Measurements from ENCODE around the gene FAM24A. TPM values are rescaled to one million over a fixed set of nuclear protein-coding genes. Genes with fewer than 3 reads are reported as not detected.
"Not testable (repeated sequence)": the region's sequence is repeated elsewhere in the genome, so short reads cannot be mapped to it uniquely, and the experiment has no call there.

Gene FAM24A
- total RNA-seq, 2 experiments from 2014 or later = not detected

- H3K27me3 Mint-ChIP-seq = no peaks in the 10 kb centered on the region
- no peaks in the 10 kb centered on the region for H3K9me3 Mint-ChIP-seq
- POLR2A ChIA-PET = interaction anchor here (0.7 to 1.0 kb wide), 5 partner anchors 74 to 274 kb away, joined by 3 to 6 read pairs (median 3); partner anchors contain the start of genes BUB3 and C10orf88
- DNase-seq (peak; percentile 91), ATAC-seq (ENCODE audit: low read depth) (peak; percentile 93)
- H3K36me3 Mint-ChIP-seq = peaks cover 46% of the 10 kb centered on the region
- H3K27ac Mint-ChIP-seq = peak within 1 kb of the TSS; percentile 94
- H3K4me3 Mint-ChIP-seq = peak within 1 kb of the TSS; percentile 91
- H3K4me1 Mint-ChIP-seq = peaks cover 39% of the 10 kb centered on the region
These were observed 30.8 kb upstream of the FAM24A start, which contains the start of gene FAM24B for GRCh38 chr10:122879339-122880273. TSS of gene FAM24B (minus strand) at chr10:122879581. CDS start at chr10:122850515, 29,066 bp downstream.

GRCh38 chr10:122882766-122883165 is 27.6 kb upstream of the FAM24A start:
- H3K4me1 Mint-ChIP-seq = peaks cover 28% of the 10 kb centered on the region
- H3K36me3 Mint-ChIP-seq = peaks cover 35% of the 10 kb centered on the region
- POLR2A ChIA-PET = no interaction called here
- H3K4me3 Mint-ChIP-seq = no peak overlapping the region
- no peaks in the 10 kb centered on the region for H3K27me3 Mint-ChIP-seq
- ATAC-seq (ENCODE audit: low read depth) (no peak), DNase-seq (no peak)
- no peaks in the 10 kb centered on the region for H3K9me3 Mint-ChIP-seq
- H3K27ac Mint-ChIP-seq = no peak overlapping the region

- Mint-ChIP-seq H3K27me3 (no peaks in the 10 kb centered on the region), H3K4me1 (peaks cover 16% of the 10 kb centered on the region), H3K4me3 (no peak overlapping the region), H3K9me3 (no peaks in the 10 kb centered on the region), H3K36me3 (peaks cover 33% of the 10 kb centered on the region), H3K27ac (no peak overlapping the region)
- DNase-seq (no peak), ATAC-seq (ENCODE audit: low read depth) (no peak)
- POLR2A ChIA-PET = no interaction called here
These were observed 26.2 kb upstream of the FAM24A start for GRCh38 chr10:122884166-122884565.

- peaks cover 3% of the 10 kb centered on the region for H3K9me3 Mint-ChIP-seq
- ATAC-seq (ENCODE audit: low read depth) (no peak), DNase-seq (no peak)
- H3K4me3 Mint-ChIP-seq = peak overlapping the region; percentile 54
- peak overlapping the region; percentile 48 for H3K27ac Mint-ChIP-seq
- no peaks in the 10 kb centered on the region for H3K27me3 Mint-ChIP-seq
- POLR2A ChIA-PET = no interaction called here
- peaks cover 6% of the 10 kb centered on the region for H3K4me1 Mint-ChIP-seq
- peaks cover 13% of the 10 kb centered on the region for H3K36me3 Mint-ChIP-seq
These were observed 16.0 kb upstream of the FAM24A start for GRCh38 chr10:122894261-122894944.

GRCh38 chr10:122903861-122904260 is 6.5 kb upstream of the FAM24A start:
- H3K9me3 Mint-ChIP-seq; H3K4me1 Mint-ChIP-seq; ATAC-seq (ENCODE audit: low read depth); POLR2A ChIA-PET; DNase-seq; H3K27ac Mint-ChIP-seq; H3K36me3 Mint-ChIP-seq; H3K4me3 Mint-ChIP-seq: not testable (repeated sequence)
- peaks cover 20% of the 10 kb centered on the region for H3K27me3 Mint-ChIP-seq

GRCh38 chr10:122911889-122912484 is 1.6 kb downstream of the FAM24A start:
- peak; percentile 80 for DNase-seq
- POLR2A ChIA-PET = no interaction called here
- Mint-ChIP-seq H3K9me3 (no peaks in the 10 kb centered on the region), H3K27me3 (peaks cover 3% of the 10 kb centered on the region), H3K36me3 (no peaks in the 10 kb centered on the region), H3K27ac (no peak overlapping the region), H3K4me3 (no peak overlapping the region), H3K4me1 (no peaks in the 10 kb centered on the region)
- ATAC-seq (ENCODE audit: low read depth) = peak; percentile 78

- H3K27me3 Mint-ChIP-seq = no peaks in the 10 kb centered on the region
- H3K27ac Mint-ChIP-seq = no peak overlapping the region
- H3K9me3 Mint-ChIP-seq = no peaks in the 10 kb centered on the region
- no peak for ATAC-seq (ENCODE audit: low read depth)
- DNase-seq = no peak
- POLR2A ChIA-PET = no interaction called here
- no peak overlapping the region for H3K4me3 Mint-ChIP-seq
- H3K4me1 Mint-ChIP-seq = no peaks in the 10 kb centered on the region
- H3K36me3 Mint-ChIP-seq = no peaks in the 10 kb centered on the region
These were observed 5.3 kb downstream of the FAM24A start for GRCh38 chr10:122915700-122916099.

GRCh38 chr10:122930140-122930539 is 19.7 kb downstream of the FAM24A start:
- H3K4me1 Mint-ChIP-seq = no peaks in the 10 kb centered on the region
- DNase-seq = no peak
- H3K27me3 Mint-ChIP-seq = no peaks in the 10 kb centered on the region
- no peak overlapping the region for H3K4me3 Mint-ChIP-seq
- H3K36me3 Mint-ChIP-seq = peaks cover 10% of the 10 kb centered on the region
- POLR2A ChIA-PET = no interaction called here
- H3K27ac Mint-ChIP-seq = no peak overlapping the region
- H3K9me3 Mint-ChIP-seq = no peaks in the 10 kb centered on the region
- no peak for ATAC-seq (ENCODE audit: low read depth)

GRCh38 chr10:122931088-122931906 is 20.9 kb downstream of the FAM24A start:
- POLR2A ChIA-PET = no interaction called here
- Mint-ChIP-seq H3K9me3 (no peaks in the 10 kb centered on the region), H3K4me3 (no peak overlapping the region), H3K27ac (no peak overlapping the region), H3K4me1 (no peaks in the 10 kb centered on the region), H3K36me3 (peaks cover 15% of the 10 kb centered on the region), H3K27me3 (no peaks in the 10 kb centered on the region)
- no peak for DNase-seq
- ATAC-seq (ENCODE audit: low read depth) = no peak

GRCh38 chr10:122939133-122939855 is 28.9 kb downstream of the FAM24A start:
- H3K36me3 Mint-ChIP-seq = peaks cover 35% of the 10 kb centered on the region
- no peak overlapping the region for H3K4me3 Mint-ChIP-seq
- no peaks in the 10 kb centered on the region for H3K9me3 Mint-ChIP-seq
- ATAC-seq (ENCODE audit: low read depth) = no peak
- DNase-seq = no peak
- no peaks in the 10 kb centered on the region for H3K4me1 Mint-ChIP-seq
- POLR2A ChIA-PET = no interaction called here
- no peaks in the 10 kb centered on the region for H3K27me3 Mint-ChIP-seq
- H3K27ac Mint-ChIP-seq = no peak overlapping the region

- Mint-ChIP-seq H3K36me3 (peaks cover 32% of the 10 kb centered on the region), H3K27me3 (no peaks in the 10 kb centered on the region), H3K9me3 (no peaks in the 10 kb centered on the region), H3K4me3 (no peak overlapping the region), H3K4me1 (no peaks in the 10 kb centered on the region), H3K27ac (no peak overlapping the region)
- DNase-seq = no peak
- ATAC-seq (ENCODE audit: low read depth) = no peak
- POLR2A ChIA-PET = no interaction called here
These were observed 29.6 kb downstream of the FAM24A start for GRCh38 chr10:122939856-122940543.

- H3K9me3 Mint-ChIP-seq = no peaks in the 10 kb centered on the region
- no peak for ATAC-seq (ENCODE audit: low read depth)
- H3K4me1 Mint-ChIP-seq = peaks cover 28% of the 10 kb centered on the region
- peaks cover 33% of the 10 kb centered on the region for H3K36me3 Mint-ChIP-seq
- no peak overlapping the region for H3K27ac Mint-ChIP-seq
- no peak for DNase-seq
- no peak overlapping the region for H3K4me3 Mint-ChIP-seq
- H3K27me3 Mint-ChIP-seq = no peaks in the 10 kb centered on the region
- POLR2A ChIA-PET = no interaction called here
These were observed 38.9 kb downstream of the FAM24A start for GRCh38 chr10:122949296-122949695.
